ENCODE results near the gene SPTBN1.
A peak's percentile ranks its signal among the peaks of the same experiment; 100 is the strongest.
"Not testable (repeated sequence)": the region's sequence is repeated elsewhere in the genome, so short reads cannot be mapped to it uniquely, and the experiment has no call there.

The SPTBN1 gene

GRCh38 chr2:54681416-54681815 is 225.3 kb downstream of the SPTBN1 start:
- no peak for DNase-seq

GRCh38 chr2:54683596-54683995 is 227.5 kb downstream of the SPTBN1 start:
- DNase-seq: no peak

- no peak for DNase-seq
These were observed 229.2 kb downstream of the SPTBN1 start for GRCh38 chr2:54685263-54685775.

- no peak for DNase-seq
These were observed 231.5 kb downstream of the SPTBN1 start for GRCh38 chr2:54687595-54688152.

- DNase-seq: no peak
These were observed 235.5 kb downstream of the SPTBN1 start for GRCh38 chr2:54691445-54692135.

- DNase-seq: no peak
These were observed 236.4 kb downstream of the SPTBN1 start for GRCh38 chr2:54692556-54692955.

- DNase-seq: no peak
These were observed 239.3 kb downstream of the SPTBN1 start for GRCh38 chr2:54695378-54695777.

- no peak for DNase-seq
These were observed 241.8 kb downstream of the SPTBN1 start for GRCh38 chr2:54697934-54698333.

- DNase-seq: not testable (repeated sequence)
These were observed 242.8 kb downstream of the SPTBN1 start for GRCh38 chr2:54698926-54699325.

GRCh38 chr2:54699665-54700064 is 243.5 kb downstream of the SPTBN1 start:
- no peak for DNase-seq

- no peak for DNase-seq
These were observed 244.9 kb downstream of the SPTBN1 start for GRCh38 chr2:54701029-54701428.

GRCh38 chr2:54704238-54704637 is 248.1 kb downstream of the SPTBN1 start:
- no peak for DNase-seq

- no peak for DNase-seq
These were observed 248.8 kb downstream of the SPTBN1 start for GRCh38 chr2:54704688-54705605.

GRCh38 chr2:54706622-54707021 is 250.5 kb downstream of the SPTBN1 start:
- no peak for DNase-seq

- peak; percentile 5 to 12 for DNase-seq
These were observed 252.6 kb downstream of the SPTBN1 start for GRCh38 chr2:54708584-54709335.

- DNase-seq: peak in 1 of 2 experiments; percentile 5
These were observed 253.2 kb downstream of the SPTBN1 start for GRCh38 chr2:54709336-54709809.

- no peak for DNase-seq
These were observed 254.1 kb downstream of the SPTBN1 start for GRCh38 chr2:54710216-54710615.

- DNase-seq: no peak
These were observed 256.4 kb downstream of the SPTBN1 start for GRCh38 chr2:54712516-54712915.

- no peak for DNase-seq
These were observed 258.9 kb downstream of the SPTBN1 start for GRCh38 chr2:54714996-54715395.

GRCh38 chr2:54716375-54716774 is 260.2 kb downstream of the SPTBN1 start:
- DNase-seq: no peak

- no peak for DNase-seq
These were observed 264.4 kb downstream of the SPTBN1 start for GRCh38 chr2:54720563-54720962.

Measured in activated CD4-positive, alpha-beta T cell treated with anti-CD3 and anti-CD28 coated beads, Interleukin-2, amount 50 U/mL, for 48 hours (primary cell).